Measurements from ENCODE around the gene HOOK1. TPM values are rescaled to one million over a fixed set of nuclear protein-coding genes. Genes with fewer than 3 reads are reported as not detected.
"Not testable (repeated sequence)": the region's sequence is repeated elsewhere in the genome, so short reads cannot be mapped to it uniquely, and the experiment has no call there.

HOOK1 gene
- total RNA-seq, 1 experiment from 2014 or later: 33.8 TPM

DNA sequence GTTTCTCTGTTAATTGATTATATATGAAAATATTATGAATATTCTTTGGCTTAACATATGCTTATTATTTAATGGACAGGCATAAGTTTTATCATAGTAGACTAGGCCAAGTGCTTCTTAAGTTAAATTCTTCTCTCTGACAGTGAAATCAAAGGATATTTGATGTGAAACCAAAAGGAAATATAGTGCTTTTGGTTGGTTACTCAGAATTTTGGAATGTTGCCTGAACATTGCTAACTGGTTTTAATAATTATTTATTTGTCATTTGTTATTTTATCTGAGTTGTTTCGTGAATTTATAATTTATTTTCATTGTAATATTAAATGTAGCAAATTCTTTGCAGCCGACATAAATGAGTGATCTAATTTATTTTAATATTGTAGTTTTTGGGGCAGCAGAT is 18.3 kb downstream of the HOOK1 start (continued):
- TF ChIP-seq, protein P1, sequence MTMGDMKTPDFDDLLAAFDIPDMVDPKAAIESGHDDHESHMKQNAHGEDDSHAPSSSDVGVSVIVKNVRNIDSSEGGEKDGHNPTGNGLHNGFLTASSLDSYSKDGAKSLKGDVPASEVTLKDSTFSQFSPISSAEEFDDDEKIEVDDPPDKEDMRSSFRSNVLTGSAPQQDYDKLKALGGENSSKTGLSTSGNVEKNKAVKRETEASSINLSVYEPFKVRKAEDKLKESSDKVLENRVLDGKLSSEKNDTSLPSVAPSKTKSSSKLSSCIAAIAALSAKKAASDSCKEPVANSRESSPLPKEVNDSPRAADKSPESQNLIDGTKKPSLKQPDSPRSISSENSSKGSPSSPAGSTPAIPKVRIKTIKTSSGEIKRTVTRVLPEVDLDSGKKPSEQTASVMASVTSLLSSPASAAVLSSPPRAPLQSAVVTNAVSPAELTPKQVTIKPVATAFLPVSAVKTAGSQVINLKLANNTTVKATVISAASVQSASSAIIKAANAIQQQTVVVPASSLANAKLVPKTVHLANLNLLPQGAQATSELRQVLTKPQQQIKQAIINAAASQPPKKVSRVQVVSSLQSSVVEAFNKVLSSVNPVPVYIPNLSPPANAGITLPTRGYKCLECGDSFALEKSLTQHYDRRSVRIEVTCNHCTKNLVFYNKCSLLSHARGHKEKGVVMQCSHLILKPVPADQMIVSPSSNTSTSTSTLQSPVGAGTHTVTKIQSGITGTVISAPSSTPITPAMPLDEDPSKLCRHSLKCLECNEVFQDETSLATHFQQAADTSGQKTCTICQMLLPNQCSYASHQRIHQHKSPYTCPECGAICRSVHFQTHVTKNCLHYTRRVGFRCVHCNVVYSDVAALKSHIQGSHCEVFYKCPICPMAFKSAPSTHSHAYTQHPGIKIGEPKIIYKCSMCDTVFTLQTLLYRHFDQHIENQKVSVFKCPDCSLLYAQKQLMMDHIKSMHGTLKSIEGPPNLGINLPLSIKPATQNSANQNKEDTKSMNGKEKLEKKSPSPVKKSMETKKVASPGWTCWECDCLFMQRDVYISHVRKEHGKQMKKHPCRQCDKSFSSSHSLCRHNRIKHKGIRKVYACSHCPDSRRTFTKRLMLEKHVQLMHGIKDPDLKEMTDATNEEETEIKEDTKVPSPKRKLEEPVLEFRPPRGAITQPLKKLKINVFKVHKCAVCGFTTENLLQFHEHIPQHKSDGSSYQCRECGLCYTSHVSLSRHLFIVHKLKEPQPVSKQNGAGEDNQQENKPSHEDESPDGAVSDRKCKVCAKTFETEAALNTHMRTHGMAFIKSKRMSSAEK (CRISPR knock-in tag; IDR thresholded peaks at IDR 0.05; ENCODE audit: borderline replicate concordance): no peak

DNA sequence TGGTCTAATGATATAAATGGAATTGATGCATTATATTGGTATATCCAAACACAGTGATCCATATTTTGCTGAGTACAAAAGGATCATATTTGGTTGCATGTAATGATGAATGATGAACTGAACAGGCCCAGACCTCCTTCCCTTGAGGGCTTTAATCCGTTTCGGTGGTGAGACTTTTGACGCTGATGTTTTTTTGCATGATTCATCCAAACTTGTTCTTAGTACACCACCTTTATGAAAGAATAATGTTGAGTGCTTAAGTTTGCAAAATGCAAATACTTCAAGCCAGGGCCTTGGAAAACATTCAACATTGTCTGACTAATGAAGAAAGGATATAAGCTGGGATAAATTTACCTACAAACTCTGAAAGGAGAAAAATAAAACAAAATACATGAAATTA is 19.2 kb downstream of the HOOK1 start:
- ChIA-PET CTCF (no interaction called here), POLR2A (no interaction called here)
- peaks cover 34% of the 10 kb centered on the region for H3K36me3 Mint-ChIP-seq
- peaks cover 5% of the 10 kb centered on the region; the same call in 1 of the 2 replicates for H3K9me3 Mint-ChIP-seq
- ATAC-seq: no peak
- TF ChIP-seq, protein P2, sequence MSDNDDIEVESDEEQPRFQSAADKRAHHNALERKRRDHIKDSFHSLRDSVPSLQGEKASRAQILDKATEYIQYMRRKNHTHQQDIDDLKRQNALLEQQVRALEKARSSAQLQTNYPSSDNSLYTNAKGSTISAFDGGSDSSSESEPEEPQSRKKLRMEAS (CRISPR knock-in tag; IDR thresholded peaks at IDR 0.05): no peak
- no peak for TF ChIP-seq ZNF232 (CRISPR knock-in tag; IDR thresholded peaks at IDR 0.05)
- TF ChIP-seq, protein P3, sequence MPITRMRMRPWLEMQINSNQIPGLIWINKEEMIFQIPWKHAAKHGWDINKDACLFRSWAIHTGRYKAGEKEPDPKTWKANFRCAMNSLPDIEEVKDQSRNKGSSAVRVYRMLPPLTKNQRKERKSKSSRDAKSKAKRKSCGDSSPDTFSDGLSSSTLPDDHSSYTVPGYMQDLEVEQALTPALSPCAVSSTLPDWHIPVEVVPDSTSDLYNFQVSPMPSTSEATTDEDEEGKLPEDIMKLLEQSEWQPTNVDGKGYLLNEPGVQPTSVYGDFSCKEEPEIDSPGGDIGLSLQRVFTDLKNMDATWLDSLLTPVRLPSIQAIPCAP (CRISPR knock-in tag; IDR thresholded peaks at IDR 0.05): no peak
- TF ChIP-seq, protein P4, sequence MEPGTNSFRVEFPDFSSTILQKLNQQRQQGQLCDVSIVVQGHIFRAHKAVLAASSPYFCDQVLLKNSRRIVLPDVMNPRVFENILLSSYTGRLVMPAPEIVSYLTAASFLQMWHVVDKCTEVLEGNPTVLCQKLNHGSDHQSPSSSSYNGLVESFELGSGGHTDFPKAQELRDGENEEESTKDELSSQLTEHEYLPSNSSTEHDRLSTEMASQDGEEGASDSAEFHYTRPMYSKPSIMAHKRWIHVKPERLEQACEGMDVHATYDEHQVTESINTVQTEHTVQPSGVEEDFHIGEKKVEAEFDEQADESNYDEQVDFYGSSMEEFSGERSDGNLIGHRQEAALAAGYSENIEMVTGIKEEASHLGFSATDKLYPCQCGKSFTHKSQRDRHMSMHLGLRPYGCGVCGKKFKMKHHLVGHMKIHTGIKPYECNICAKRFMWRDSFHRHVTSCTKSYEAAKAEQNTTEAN (CRISPR knock-in tag; IDR thresholded peaks at IDR 0.05): no peak
- TF ChIP-seq ZNF121 (CRISPR knock-in tag; IDR thresholded peaks at IDR 0.05): no peak
- TF ChIP-seq, protein P5, sequence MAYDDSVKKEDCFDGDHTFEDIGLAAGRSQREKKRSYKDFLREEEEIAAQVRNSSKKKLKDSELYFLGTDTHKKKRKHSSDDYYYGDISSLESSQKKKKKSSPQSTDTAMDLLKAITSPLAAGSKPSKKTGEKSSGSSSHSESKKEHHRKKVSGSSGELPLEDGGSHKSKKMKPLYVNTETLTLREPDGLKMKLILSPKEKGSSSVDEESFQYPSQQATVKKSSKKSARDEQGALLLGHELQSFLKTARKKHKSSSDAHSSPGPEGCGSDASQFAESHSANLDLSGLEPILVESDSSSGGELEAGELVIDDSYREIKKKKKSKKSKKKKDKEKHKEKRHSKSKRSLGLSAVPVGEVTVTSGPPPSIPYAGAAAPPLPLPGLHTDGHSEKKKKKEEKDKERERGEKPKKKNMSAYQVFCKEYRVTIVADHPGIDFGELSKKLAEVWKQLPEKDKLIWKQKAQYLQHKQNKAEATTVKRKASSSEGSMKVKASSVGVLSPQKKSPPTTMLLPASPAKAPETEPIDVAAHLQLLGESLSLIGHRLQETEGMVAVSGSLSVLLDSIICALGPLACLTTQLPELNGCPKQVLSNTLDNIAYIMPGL (CRISPR knock-in tag; IDR thresholded peaks at IDR 0.05): no peak
- TF ChIP-seq ZNF396 (CRISPR knock-in tag; IDR thresholded peaks at IDR 0.05; ENCODE audit: borderline replicate concordance): no peak
- TF ChIP-seq FOXP1 (CRISPR knock-in tag; IDR thresholded peaks at IDR 0.05; ENCODE audit: borderline replicate concordance): no peak
- no peak for TF ChIP-seq SOX15 (CRISPR knock-in tag; IDR thresholded peaks at IDR 0.05)
- TF ChIP-seq ZNF263 (CRISPR knock-in tag; IDR thresholded peaks at IDR 0.05; ENCODE audit: low read depth): no peak
- TF ChIP-seq, protein P6, sequence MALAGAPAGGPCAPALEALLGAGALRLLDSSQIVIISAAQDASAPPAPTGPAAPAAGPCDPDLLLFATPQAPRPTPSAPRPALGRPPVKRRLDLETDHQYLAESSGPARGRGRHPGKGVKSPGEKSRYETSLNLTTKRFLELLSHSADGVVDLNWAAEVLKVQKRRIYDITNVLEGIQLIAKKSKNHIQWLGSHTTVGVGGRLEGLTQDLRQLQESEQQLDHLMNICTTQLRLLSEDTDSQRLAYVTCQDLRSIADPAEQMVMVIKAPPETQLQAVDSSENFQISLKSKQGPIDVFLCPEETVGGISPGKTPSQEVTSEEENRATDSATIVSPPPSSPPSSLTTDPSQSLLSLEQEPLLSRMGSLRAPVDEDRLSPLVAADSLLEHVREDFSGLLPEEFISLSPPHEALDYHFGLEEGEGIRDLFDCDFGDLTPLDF (CRISPR knock-in tag; IDR thresholded peaks at IDR 0.05): no peak
- TF ChIP-seq SMAD3 (CRISPR knock-in tag; IDR thresholded peaks at IDR 0.05; ENCODE audit: borderline replicate concordance): no peak
- no peak for TF ChIP-seq TEAD1 (CRISPR knock-in tag; IDR thresholded peaks at IDR 0.05)
- TF ChIP-seq RORB (CRISPR knock-in tag; IDR thresholded peaks at IDR 0.05): no peak
- no peak for TF ChIP-seq SP1 (CRISPR knock-in tag; conservative IDR thresholded peaks at IDR 0.05)
- TF ChIP-seq, protein P7, sequence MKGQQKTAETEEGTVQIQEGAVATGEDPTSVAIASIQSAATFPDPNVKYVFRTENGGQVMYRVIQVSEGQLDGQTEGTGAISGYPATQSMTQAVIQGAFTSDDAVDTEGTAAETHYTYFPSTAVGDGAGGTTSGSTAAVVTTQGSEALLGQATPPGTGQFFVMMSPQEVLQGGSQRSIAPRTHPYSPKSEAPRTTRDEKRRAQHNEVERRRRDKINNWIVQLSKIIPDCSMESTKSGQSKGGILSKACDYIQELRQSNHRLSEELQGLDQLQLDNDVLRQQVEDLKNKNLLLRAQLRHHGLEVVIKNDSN (CRISPR knock-in tag; IDR thresholded peaks at IDR 0.05): no peak
- TF ChIP-seq, protein P8, sequence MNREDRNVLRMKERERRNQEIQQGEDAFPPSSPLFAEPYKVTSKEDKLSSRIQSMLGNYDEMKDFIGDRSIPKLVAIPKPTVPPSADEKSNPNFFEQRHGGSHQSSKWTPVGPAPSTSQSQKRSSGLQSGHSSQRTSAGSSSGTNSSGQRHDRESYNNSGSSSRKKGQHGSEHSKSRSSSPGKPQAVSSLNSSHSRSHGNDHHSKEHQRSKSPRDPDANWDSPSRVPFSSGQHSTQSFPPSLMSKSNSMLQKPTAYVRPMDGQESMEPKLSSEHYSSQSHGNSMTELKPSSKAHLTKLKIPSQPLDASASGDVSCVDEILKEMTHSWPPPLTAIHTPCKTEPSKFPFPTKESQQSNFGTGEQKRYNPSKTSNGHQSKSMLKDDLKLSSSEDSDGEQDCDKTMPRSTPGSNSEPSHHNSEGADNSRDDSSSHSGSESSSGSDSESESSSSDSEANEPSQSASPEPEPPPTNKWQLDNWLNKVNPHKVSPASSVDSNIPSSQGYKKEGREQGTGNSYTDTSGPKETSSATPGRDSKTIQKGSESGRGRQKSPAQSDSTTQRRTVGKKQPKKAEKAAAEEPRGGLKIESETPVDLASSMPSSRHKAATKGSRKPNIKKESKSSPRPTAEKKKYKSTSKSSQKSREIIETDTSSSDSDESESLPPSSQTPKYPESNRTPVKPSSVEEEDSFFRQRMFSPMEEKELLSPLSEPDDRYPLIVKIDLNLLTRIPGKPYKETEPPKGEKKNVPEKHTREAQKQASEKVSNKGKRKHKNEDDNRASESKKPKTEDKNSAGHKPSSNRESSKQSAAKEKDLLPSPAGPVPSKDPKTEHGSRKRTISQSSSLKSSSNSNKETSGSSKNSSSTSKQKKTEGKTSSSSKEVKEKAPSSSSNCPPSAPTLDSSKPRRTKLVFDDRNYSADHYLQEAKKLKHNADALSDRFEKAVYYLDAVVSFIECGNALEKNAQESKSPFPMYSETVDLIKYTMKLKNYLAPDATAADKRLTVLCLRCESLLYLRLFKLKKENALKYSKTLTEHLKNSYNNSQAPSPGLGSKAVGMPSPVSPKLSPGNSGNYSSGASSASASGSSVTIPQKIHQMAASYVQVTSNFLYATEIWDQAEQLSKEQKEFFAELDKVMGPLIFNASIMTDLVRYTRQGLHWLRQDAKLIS (CRISPR knock-in tag; IDR thresholded peaks at IDR 0.05; ENCODE audit: borderline replicate concordance): no peak
- no peak overlapping the region for H3K4me3 Mint-ChIP-seq
- H3K27me3 Mint-ChIP-seq (ENCODE audit: low read depth): no peaks in the 10 kb centered on the region
- no peak for DNase-seq (ENCODE audit: low spot score)
- H3K27ac Mint-ChIP-seq: no peak overlapping the region
- 0 out of 2 replicates have a peak, but pooled peaks cover 3% of the 10 kb centered on the region for H3K4me1 Mint-ChIP-seq

DNA sequence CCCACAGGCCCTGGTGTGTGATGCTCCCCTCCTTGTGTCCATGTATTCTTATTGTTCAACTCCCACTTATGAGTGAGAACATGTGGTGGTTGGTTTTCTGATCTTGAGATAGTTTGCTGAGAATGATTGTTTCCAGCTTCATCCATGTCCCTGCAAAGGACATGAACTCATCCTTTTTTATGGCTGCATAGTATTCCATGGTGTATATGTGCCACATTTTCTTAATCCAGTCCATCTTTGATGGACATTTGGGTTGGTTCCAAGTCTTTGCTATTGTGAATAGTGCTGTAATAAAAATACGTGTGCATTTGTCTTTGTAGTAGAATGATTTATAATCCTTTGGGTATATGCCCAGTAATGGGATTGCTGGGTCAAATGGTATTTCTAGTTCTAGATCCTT is 23.1 kb downstream of the HOOK1 start:
- H3K4me3 Mint-ChIP-seq; ATAC-seq; H3K27me3 Mint-ChIP-seq (ENCODE audit: low read depth); POLR2A ChIA-PET; H3K9me3 Mint-ChIP-seq; H3K4me1 Mint-ChIP-seq; H3K27ac Mint-ChIP-seq; CTCF ChIA-PET; DNase-seq (ENCODE audit: low spot score): not testable (repeated sequence)
- peaks cover 43% of the 10 kb centered on the region for H3K36me3 Mint-ChIP-seq
